ENCODE data around the gene KCMF1. TPM values are rescaled to one million over a fixed set of nuclear protein-coding genes. Genes with fewer than 3 reads are reported as not detected.

KCMF1 gene
- total RNA-seq, 6 donors from 2014 or later, result 6.3 to 76.6 (median 47.8) TPM

DNA sequence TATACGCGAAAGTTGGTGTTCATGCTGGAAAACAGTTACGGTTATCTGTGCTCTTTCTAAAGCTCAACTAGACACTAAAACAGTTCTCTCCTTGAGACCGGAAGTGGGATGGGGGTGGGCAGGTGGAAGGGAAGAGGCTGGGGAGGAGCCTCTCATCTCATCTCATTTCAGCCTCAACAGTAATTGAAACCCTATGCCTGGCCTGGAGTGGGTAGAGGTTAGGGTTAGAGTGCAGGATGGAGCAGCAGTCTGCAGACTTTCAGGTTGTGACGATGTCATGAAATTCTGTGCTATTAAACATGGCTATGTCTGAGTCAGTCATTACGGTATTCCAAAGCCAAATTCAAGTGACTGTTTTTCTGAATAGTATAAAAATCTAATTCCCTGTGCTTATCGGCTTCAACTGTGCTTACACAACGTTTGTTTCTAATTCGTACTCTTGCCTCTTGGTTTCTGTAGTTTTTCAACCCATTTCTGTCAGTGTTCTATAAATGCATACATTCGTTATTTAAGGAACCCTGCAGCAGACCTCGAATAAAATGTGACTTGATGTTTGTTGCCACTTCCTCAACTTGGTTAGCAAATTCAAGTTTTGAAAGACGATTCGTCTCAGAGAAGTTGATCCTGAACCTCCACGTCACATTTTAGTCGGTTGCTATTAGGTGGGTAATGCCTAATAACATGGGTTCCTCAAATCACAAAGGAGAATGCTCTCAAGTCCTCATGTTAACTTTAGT, 86.4 kb downstream of the KCMF1 start:
- Histone ChIP-seq H3K4me1 (peaks cover 0 to 11% (median 4%) of the 10 kb centered on the region in 4 donors), H3K9me3 (no peaks in the 10 kb centered on the region), H3K27me3 (no peaks in the 10 kb centered on the region), H3K27ac (no peak overlapping the region), H3K36me3 (peaks cover 7 to 14% (median 11%) of the 10 kb centered on the region in 4 donors), H3K4me3 (no peak overlapping the region)
- 71 to 76% methylated on average over 15 of the region's 15 CpGs for WGBS, 2 donors
- TF ChIP-seq EP300 (IDR thresholded peaks at IDR 0.05) (no peak), POLR2AphosphoS5 (IDR thresholded peaks at IDR 0.05) (no peak), POLR2A (IDR thresholded peaks at IDR 0.05) (no peak)
- TF ChIP-seq, protein P1, sequence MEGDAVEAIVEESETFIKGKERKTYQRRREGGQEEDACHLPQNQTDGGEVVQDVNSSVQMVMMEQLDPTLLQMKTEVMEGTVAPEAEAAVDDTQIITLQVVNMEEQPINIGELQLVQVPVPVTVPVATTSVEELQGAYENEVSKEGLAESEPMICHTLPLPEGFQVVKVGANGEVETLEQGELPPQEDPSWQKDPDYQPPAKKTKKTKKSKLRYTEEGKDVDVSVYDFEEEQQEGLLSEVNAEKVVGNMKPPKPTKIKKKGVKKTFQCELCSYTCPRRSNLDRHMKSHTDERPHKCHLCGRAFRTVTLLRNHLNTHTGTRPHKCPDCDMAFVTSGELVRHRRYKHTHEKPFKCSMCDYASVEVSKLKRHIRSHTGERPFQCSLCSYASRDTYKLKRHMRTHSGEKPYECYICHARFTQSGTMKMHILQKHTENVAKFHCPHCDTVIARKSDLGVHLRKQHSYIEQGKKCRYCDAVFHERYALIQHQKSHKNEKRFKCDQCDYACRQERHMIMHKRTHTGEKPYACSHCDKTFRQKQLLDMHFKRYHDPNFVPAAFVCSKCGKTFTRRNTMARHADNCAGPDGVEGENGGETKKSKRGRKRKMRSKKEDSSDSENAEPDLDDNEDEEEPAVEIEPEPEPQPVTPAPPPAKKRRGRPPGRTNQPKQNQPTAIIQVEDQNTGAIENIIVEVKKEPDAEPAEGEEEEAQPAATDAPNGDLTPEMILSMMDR (IDR thresholded peaks at IDR 0.05), result no peak
- DNase-seq (no peak), ATAC-seq (ENCODE audit: low FRiP score in 2 of 2) (peak in 1 of 2 donors; percentile 26)

DNA sequence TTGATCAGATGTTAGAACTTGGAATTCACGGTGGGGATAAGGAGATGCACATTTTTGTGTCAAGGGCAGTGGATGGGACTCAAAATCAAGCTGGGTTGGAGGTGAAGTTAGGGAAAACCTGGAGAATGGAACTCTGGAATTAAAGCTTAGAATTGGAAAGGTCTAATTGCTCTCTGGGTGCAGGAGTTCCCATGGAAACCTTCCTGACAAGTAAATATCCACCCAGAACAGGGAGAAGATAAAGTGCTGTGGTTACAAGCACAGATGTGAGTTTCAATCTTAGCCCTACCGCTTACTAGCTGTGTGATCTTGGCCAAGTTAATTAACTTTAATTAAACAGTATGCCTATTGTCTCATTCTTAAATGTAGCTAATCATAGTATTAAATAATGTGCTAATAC, 90.9 kb downstream of the KCMF1 start:
- H3K36me3 ChIP-seq, result no peaks in the 10 kb centered on the region
- H3K27me3 ChIP-seq, result no peaks in the 10 kb centered on the region
- H3K27ac ChIP-seq, result no peak overlapping the region
- WGBS, 2 donors, result 73 to 76% methylated on average over 2 of the region's 2 CpGs
- no peak overlapping the region for H3K4me3 ChIP-seq
- no peak for TF ChIP-seq POLR2AphosphoS5 (IDR thresholded peaks at IDR 0.05)
- TF ChIP-seq, protein P1 (IDR thresholded peaks at IDR 0.05), result no peak
- no peak for TF ChIP-seq EP300 (IDR thresholded peaks at IDR 0.05)
- no peak for TF ChIP-seq POLR2A (IDR thresholded peaks at IDR 0.05)
- H3K4me1 ChIP-seq, result peaks cover 0 to 16% (median 4%) of the 10 kb centered on the region in 4 donors
- H3K9me3 ChIP-seq, result no peaks in the 10 kb centered on the region
- DNase-seq (no peak), ATAC-seq (ENCODE audit: low FRiP score in 2 of 2) (no peak)

DNA sequence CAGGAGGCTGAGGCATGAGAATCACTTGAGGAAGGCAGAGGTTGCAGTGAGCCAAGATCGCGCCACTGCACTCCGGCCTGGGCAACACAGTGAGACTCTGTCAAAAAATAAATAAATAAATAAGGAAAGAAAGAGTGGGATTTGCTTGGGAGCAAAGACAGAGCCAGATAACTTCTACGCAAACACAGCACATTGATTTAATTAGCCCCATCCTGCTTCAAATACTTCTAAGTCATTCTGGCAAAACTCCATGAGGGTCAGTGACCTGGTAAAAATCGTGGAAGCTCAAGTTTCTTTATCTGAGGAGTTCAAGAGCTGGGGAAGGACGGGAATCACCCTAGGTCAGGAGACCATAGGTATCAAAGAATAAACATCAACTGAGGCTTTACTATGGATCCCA, 91.6 kb downstream of the KCMF1 start:
- Histone ChIP-seq H3K4me3 (no peak overlapping the region), H3K4me1 (peaks cover 0 to 20% (median 7%) of the 10 kb centered on the region in 4 donors), H3K27me3 (no peaks in the 10 kb centered on the region), H3K36me3 (no peaks in the 10 kb centered on the region), H3K9me3 (no peaks in the 10 kb centered on the region), H3K27ac (no peak overlapping the region)
- ATAC-seq (ENCODE audit: low FRiP score in 2 of 2), result no peak
- no peak for DNase-seq
- 84% methylated on average over 6 of the region's 6 CpGs for WGBS, 2 donors
- TF ChIP-seq POLR2A (IDR thresholded peaks at IDR 0.05) (no peak), POLR2AphosphoS5 (IDR thresholded peaks at IDR 0.05) (no peak), EP300 (IDR thresholded peaks at IDR 0.05) (no peak)
- TF ChIP-seq, protein P1 (IDR thresholded peaks at IDR 0.05), result no peak

DNA sequence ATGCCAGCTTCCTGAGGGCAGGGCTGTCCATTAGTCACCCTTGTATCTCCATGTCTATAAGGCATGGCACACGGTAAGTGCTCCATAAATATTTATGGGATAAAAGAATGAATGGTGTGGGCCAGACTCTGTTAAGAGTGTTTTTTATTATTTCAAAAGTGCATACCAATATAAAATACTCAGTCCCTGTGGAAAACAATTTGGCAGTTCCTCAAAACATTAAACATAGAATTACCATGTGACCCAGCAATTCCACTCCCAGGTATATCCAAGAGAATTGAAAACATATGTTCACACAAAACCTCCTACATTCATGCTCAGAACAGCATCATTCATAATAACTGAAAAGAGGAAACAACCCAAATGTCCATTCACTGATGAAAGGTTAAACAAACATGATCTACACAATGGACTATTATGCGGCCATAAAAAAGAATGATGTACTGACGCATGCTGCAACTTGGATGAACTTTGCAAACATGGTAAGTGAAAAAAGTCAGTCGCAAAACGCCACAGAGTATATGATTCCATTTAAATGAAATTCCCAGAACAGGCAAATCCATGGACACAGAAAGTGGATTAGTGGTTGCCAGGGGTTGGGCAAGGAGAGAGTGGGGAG, 93.1 kb downstream of the KCMF1 start:
- 86 to 89% methylated on average over 5 of the region's 5 CpGs for WGBS, 2 donors
- no peak for ATAC-seq (ENCODE audit: low FRiP score in 2 of 2)
- Histone ChIP-seq H3K27me3 (no peaks in the 10 kb centered on the region), H3K4me3 (no peak overlapping the region), H3K4me1 (peaks cover 0 to 10% (median 5%) of the 10 kb centered on the region in 4 donors), H3K27ac (no peak overlapping the region), H3K36me3 (no peaks in the 10 kb centered on the region), H3K9me3 (no peaks in the 10 kb centered on the region)
- TF ChIP-seq POLR2AphosphoS5 (IDR thresholded peaks at IDR 0.05) (no peak), EP300 (IDR thresholded peaks at IDR 0.05) (no peak), POLR2A (IDR thresholded peaks at IDR 0.05) (no peak)
- TF ChIP-seq, protein P1 (IDR thresholded peaks at IDR 0.05), result no peak
- no peak for DNase-seq

All from upper lobe of left lung (tissue), 6 donors.